Measurements from ENCODE around the gene VMAC. TPM values are rescaled to one million over a fixed set of nuclear protein-coding genes. Genes with fewer than 3 reads are reported as not detected.

VMAC gene
- total and polyA plus RNA-seq, 2 donors from 2014 or later = 2.3 to 8.7 TPM

DNA sequence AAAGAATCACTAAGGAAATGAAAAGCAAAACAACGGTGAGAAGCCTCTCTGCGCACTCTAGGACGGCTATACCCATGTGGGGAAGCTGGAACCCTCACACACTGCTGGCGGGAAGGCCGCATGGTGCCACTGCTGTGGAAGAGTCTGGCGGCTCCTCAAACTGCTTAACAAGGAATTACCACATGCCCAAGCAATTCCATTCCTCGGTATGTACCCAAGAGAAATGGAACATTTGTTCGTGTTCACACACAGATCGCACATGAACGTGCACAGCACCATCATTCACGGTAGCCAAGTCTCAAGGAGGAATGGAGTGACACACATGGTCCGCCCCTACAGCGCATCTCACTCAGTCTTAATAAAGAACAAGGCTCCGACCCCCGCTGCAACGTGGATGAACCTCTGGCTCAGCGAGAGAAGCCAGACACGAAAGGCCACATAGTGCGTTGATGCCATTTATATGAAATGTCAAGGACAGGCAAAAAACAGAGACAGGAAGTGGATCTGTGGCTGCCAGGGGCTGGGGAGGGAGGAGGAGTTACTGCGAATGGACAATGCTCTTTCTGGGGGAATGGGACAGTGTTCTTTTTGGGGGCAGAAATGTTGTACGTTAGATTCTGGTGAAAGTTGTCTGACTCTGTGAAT lies 17.0 kb downstream of the VMAC start:
- Histone ChIP-seq H3K4me1 (ENCODE audit: control insufficient read depth in 2 of 3, insufficient read depth in 2 of 3, low read depth in 1 of 3, low read length in 3 of 3) (no peaks in the 10 kb centered on the region), H3K27ac (ENCODE audit: low read depth in 2 of 2, low read length in 2 of 2) (no peak overlapping the region), H3K4me3 (ENCODE audit: low read length in 3 of 3) (no peak overlapping the region), H3K27me3 (ENCODE audit: control insufficient read depth, insufficient read depth, low read length) (no peaks in the 10 kb centered on the region), H3K9ac (ENCODE audit: low read length in 3 of 3) (no peak overlapping the region), H3K9me3 (ENCODE audit: control insufficient read depth in 2 of 3, insufficient read depth in 1 of 3, low read length in 3 of 3) (no peaks in the 10 kb centered on the region), H3K36me3 (ENCODE audit: control insufficient read depth in 2 of 3, insufficient read depth in 3 of 3, low read length in 3 of 3) (peaks cover 0 to 51% (median 30%) of the 10 kb centered on the region in 3 donors)
- intact Hi-C loops (cut with DNase I) = no loop called here
- DNase-seq = no peak
- no peak for FAIRE-seq
- TF ChIP-seq, protein P1, sequence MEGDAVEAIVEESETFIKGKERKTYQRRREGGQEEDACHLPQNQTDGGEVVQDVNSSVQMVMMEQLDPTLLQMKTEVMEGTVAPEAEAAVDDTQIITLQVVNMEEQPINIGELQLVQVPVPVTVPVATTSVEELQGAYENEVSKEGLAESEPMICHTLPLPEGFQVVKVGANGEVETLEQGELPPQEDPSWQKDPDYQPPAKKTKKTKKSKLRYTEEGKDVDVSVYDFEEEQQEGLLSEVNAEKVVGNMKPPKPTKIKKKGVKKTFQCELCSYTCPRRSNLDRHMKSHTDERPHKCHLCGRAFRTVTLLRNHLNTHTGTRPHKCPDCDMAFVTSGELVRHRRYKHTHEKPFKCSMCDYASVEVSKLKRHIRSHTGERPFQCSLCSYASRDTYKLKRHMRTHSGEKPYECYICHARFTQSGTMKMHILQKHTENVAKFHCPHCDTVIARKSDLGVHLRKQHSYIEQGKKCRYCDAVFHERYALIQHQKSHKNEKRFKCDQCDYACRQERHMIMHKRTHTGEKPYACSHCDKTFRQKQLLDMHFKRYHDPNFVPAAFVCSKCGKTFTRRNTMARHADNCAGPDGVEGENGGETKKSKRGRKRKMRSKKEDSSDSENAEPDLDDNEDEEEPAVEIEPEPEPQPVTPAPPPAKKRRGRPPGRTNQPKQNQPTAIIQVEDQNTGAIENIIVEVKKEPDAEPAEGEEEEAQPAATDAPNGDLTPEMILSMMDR (IDR thresholded peaks at IDR 0.05; ENCODE audit: borderline replicate concordance, extremely low read depth, insufficient read depth) = no peak

DNA sequence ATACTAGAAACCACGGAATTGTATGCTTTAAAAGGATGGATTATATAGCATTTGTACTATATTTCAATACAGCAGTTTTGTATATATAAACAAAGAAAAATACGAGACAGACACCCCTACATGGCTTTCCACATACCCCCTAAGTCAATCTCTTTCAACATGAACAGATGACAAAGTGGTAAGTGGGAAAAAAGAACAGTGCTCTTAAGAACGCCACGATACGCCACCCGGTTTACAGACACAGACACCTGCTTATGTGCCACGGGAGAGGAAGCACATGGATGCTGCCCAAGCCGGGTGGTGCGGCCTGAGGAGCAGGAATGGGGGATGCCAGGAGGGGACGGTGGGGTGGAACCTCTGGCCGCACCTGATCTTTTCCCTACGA lies 17.5 kb downstream of the VMAC start:
- TF ChIP-seq, protein P1 (IDR thresholded peaks at IDR 0.05; ENCODE audit: borderline replicate concordance, extremely low read depth, insufficient read depth) = no peak
- Histone ChIP-seq H3K4me1 (ENCODE audit: control insufficient read depth in 2 of 3, insufficient read depth in 2 of 3, low read depth in 1 of 3, low read length in 3 of 3) (peaks cover 0 to 3% (median 0%) of the 10 kb centered on the region in 3 donors), H3K36me3 (ENCODE audit: control insufficient read depth in 2 of 3, insufficient read depth in 3 of 3, low read length in 3 of 3) (peaks cover 0 to 53% (median 32%) of the 10 kb centered on the region in 3 donors), H3K27ac (ENCODE audit: low read depth in 2 of 2, low read length in 2 of 2) (no peak overlapping the region), H3K4me3 (ENCODE audit: low read length in 3 of 3) (no peak overlapping the region), H3K9me3 (ENCODE audit: control insufficient read depth in 2 of 3, insufficient read depth in 1 of 3, low read length in 3 of 3) (no peaks in the 10 kb centered on the region), H3K9ac (ENCODE audit: low read length in 3 of 3) (no peak overlapping the region), H3K27me3 (ENCODE audit: control insufficient read depth, insufficient read depth, low read length) (no peaks in the 10 kb centered on the region)
- FAIRE-seq (no peak), DNase-seq (no peak)
- intact Hi-C loops (cut with DNase I) = no loop called here

DNA sequence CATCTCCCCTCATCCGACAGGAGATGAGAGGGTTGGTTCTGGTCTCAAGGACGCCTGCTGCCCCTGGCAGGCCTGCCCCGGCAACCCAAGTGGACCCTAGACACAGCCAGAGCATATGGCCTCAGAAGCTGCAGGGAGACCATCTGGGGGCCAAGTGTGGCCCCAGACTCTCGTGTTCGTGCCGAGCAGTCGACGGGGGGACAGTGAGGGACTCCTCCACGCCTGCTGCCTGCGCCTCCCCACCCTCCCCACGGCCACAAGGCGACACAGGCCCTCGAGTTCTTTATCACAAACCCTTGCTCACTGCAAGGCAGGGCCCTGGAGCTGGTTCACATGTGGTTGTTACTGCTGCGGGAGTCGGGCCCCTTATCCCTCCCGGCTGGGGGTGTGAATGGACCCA lies 18.7 kb downstream of the VMAC start:
- Histone ChIP-seq H3K27ac (ENCODE audit: low read depth in 2 of 2, low read length in 2 of 2) (no peak overlapping the region), H3K9ac (ENCODE audit: low read length in 3 of 3) (no peak overlapping the region), H3K4me3 (ENCODE audit: low read length in 3 of 3) (no peak overlapping the region), H3K27me3 (ENCODE audit: control insufficient read depth, insufficient read depth, low read length) (no peaks in the 10 kb centered on the region), H3K9me3 (ENCODE audit: control insufficient read depth in 2 of 3, insufficient read depth in 1 of 3, low read length in 3 of 3) (no peaks in the 10 kb centered on the region), H3K36me3 (ENCODE audit: control insufficient read depth in 2 of 3, insufficient read depth in 3 of 3, low read length in 3 of 3) (peaks cover under 1 to 55% (median 35%) of the 10 kb centered on the region in 3 donors), H3K4me1 (ENCODE audit: control insufficient read depth in 2 of 3, insufficient read depth in 2 of 3, low read depth in 1 of 3, low read length in 3 of 3) (peaks cover 0 to 7% (median 0%) of the 10 kb centered on the region in 3 donors)
- DNase-seq (no peak), FAIRE-seq (no peak)
- TF ChIP-seq, protein P1 (IDR thresholded peaks at IDR 0.05; ENCODE audit: borderline replicate concordance, extremely low read depth, insufficient read depth) = no peak
- intact Hi-C loops (cut with DNase I) = no loop called here

Data from kidney (tissue), 14 donors.